RPMI8226 (cell line): ENCODE results near the gene P2RY14.

Experiments used
- DNase-seq: peaks from one replicate; pipeline ENCODE4 v3.0.0-alpha.2; 2015

Gene P2RY14

GRCh38 chr3:151278230-151278629 lies at the start of gene P2RY14:
P2RY14 (minus strand) TSS chr3:151278542; CDS start chr3:151214316, 64,226 bp downstream.
- DNase-seq: no peak

GRCh38 chr3:151327571-151328198 lies 49.3 kb upstream of the P2RY14 start:
- peak; percentile 18 for DNase-seq

GRCh38 chr3:151322511-151322910 lies 44.2 kb upstream of the P2RY14 start:
- DNase-seq: no peak

- no peak for DNase-seq
Observed at GRCh38 chr3:151321526-151321925, 43.2 kb upstream of the P2RY14 start.

GRCh38 chr3:151320131-151320530 lies 41.8 kb upstream of the P2RY14 start:
- no peak for DNase-seq

GRCh38 chr3:151319628-151320027 lies 41.3 kb upstream of the P2RY14 start:
- DNase-seq: no peak

GRCh38 chr3:151318991-151319390 lies 40.6 kb upstream of the P2RY14 start:
- DNase-seq: no peak

- DNase-seq: no peak
Observed at GRCh38 chr3:151318313-151318712, 40.0 kb upstream of the P2RY14 start.

- no peak for DNase-seq
Observed at GRCh38 chr3:151316267-151316991, 38.1 kb upstream of the P2RY14 start, which contains the start of gene GPR87. GPR87 (minus strand) TSS chr3:151316820; CDS start chr3:151300100, 16,720 bp downstream.

GRCh38 chr3:151315846-151316245 lies 37.5 kb upstream of the P2RY14 start:
- no peak for DNase-seq

GRCh38 chr3:151315136-151315535 lies 36.8 kb upstream of the P2RY14 start:
- no peak for DNase-seq

- DNase-seq: no peak
Observed at GRCh38 chr3:151314593-151314992, 36.3 kb upstream of the P2RY14 start.

- DNase-seq: no peak
Observed at GRCh38 chr3:151314137-151314536, 35.8 kb upstream of the P2RY14 start.

GRCh38 chr3:151312972-151313371 lies 34.6 kb upstream of the P2RY14 start:
- DNase-seq: no peak

GRCh38 chr3:151309566-151309965 lies 31.2 kb upstream of the P2RY14 start:
- no peak for DNase-seq

- no peak for DNase-seq
Observed at GRCh38 chr3:151307583-151308488, 29.5 kb upstream of the P2RY14 start.

- no peak for DNase-seq
Observed at GRCh38 chr3:151307131-151307530, 28.8 kb upstream of the P2RY14 start.

GRCh38 chr3:151306168-151306810 lies 27.9 kb upstream of the P2RY14 start:
- DNase-seq: no peak

- no peak for DNase-seq
Observed at GRCh38 chr3:151305775-151306151, 27.4 kb upstream of the P2RY14 start.

GRCh38 chr3:151305060-151305774 lies 26.9 kb upstream of the P2RY14 start:
- no peak for DNase-seq

GRCh38 chr3:151303751-151304150 lies 25.4 kb upstream of the P2RY14 start:
- no peak for DNase-seq

- no peak for DNase-seq
Observed at GRCh38 chr3:151301787-151302186, 23.4 kb upstream of the P2RY14 start.
